PC-3 (cell line): ENCODE data around the gene ANK3.

Experiments
- EZH2 ChIP-seq: fragments of 300-600 bp; sonication (generic); IDR thresholded peaks from one replicate; pipeline ENCODE4 v1.6.1; 2017; ENCODE audit warnings: antibody characterized with exemption, mild to moderate bottlenecking, low read length; ENCODE audit not compliant: unreplicated experiment
- TF ChIP-seq, protein P1 (sequence below): fragments of 300-600 bp; sonication (generic); conservative IDR thresholded peaks from 2 replicates; pipeline ENCODE4 v1.5.1; 2017; ENCODE audit warnings: antibody characterized with exemption, low read depth, mild to moderate bottlenecking, low read length

DNA sequence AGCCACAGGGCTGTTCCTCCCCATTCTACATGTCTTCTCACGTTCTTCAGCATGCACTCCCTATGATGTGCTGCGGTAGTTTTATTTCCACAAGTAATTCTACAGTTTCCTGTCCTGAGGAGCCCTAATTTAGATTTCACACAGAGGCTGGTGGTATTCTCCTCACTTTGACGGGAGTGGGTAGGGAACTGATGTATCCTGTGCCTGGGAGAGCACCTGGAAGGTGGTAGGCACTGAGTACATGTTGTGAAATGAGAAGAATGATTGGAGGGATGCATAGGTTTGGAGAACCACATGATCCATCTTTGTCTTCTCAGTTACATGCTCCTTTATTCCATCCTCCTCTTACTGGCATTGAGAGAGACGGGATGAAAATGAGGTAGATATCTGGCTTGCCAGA lies 365.2 kb downstream of the ANK3 start:
- TF ChIP-seq EZH2: no peak
- TF ChIP-seq, protein P1, sequence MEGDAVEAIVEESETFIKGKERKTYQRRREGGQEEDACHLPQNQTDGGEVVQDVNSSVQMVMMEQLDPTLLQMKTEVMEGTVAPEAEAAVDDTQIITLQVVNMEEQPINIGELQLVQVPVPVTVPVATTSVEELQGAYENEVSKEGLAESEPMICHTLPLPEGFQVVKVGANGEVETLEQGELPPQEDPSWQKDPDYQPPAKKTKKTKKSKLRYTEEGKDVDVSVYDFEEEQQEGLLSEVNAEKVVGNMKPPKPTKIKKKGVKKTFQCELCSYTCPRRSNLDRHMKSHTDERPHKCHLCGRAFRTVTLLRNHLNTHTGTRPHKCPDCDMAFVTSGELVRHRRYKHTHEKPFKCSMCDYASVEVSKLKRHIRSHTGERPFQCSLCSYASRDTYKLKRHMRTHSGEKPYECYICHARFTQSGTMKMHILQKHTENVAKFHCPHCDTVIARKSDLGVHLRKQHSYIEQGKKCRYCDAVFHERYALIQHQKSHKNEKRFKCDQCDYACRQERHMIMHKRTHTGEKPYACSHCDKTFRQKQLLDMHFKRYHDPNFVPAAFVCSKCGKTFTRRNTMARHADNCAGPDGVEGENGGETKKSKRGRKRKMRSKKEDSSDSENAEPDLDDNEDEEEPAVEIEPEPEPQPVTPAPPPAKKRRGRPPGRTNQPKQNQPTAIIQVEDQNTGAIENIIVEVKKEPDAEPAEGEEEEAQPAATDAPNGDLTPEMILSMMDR: no peak
